ENCODE data around the gene PTPN18. TPM values are rescaled to one million over a fixed set of nuclear protein-coding genes. Genes with fewer than 3 reads are reported as not detected.

Gene PTPN18
- total RNA-seq, 4 donors from 2014 or later = 3.0 to 15.2 (median 7.0) TPM

- TF ChIP-seq CTCF (IDR thresholded peaks at IDR 0.05 in 4 of 5, conservative IDR thresholded peaks at IDR 0.05 in 1 of 5) (no peak), POLR2A (IDR thresholded peaks at IDR 0.05) (no peak)
- H3K4me1 ChIP-seq = peaks cover 5 to 7% of the 10 kb centered on the region in 2 donors
- no peak for ATAC-seq
- no peaks in the 10 kb centered on the region for H3K27me3 ChIP-seq
- H3K36me3 ChIP-seq = peaks cover 0 to 47% of the 10 kb centered on the region in 2 donors
- H3K27ac ChIP-seq = no peak overlapping the region
- no peaks in the 10 kb centered on the region for H3K9me3 ChIP-seq
- DNase-seq = no peak
- intact Hi-C loops (cut with DNase I; ENCODE audit: low total_unique reads) (no loop called here), in situ Hi-C loops (cut with MboI; ENCODE audit: low sequenced_read_pairs in 4 of 4) (loop anchor here in 3 of 4 donors (25.0 kb wide), 2 partner anchors 162 to 412 kb away; partner anchors contain the start of genes MZT2B (in 3 of the 3), SMPD4 (in 3 of the 3) and TUBA3E (in 3 of the 3))
- H3K4me3 ChIP-seq = no peak overlapping the region
These were observed 6.7 kb upstream of the PTPN18 start for GRCh38 chr2:130349174-130349573.

- no peak overlapping the region for H3K4me3 ChIP-seq
- ATAC-seq (no peak), DNase-seq (no peak)
- H3K4me1 ChIP-seq = peaks cover 13 to 18% of the 10 kb centered on the region in 2 donors
- peaks cover 0 to 22% of the 10 kb centered on the region in 2 donors for H3K36me3 ChIP-seq
- H3K27ac ChIP-seq = no peak overlapping the region
- H3K27me3 ChIP-seq = no peaks in the 10 kb centered on the region
- in situ Hi-C loops (cut with MboI; ENCODE audit: low sequenced_read_pairs in 4 of 4) (loop anchor here in 1 of 4 donors (25.0 kb wide), 1 partner anchor 736 kb away; the partner anchor contains the start of gene FAM168B), intact Hi-C loops (cut with DNase I; ENCODE audit: low total_unique reads) (no loop called here)
- H3K9me3 ChIP-seq = no peaks in the 10 kb centered on the region
- TF ChIP-seq POLR2A (IDR thresholded peaks at IDR 0.05) (no peak), CTCF (IDR thresholded peaks at IDR 0.05 in 4 of 5, conservative IDR thresholded peaks at IDR 0.05 in 1 of 5) (no peak)
These were observed 4.1 kb upstream of the PTPN18 start for GRCh38 chr2:130351711-130352110.

- Histone ChIP-seq H3K36me3 (peaks cover 0 to 17% of the 10 kb centered on the region in 2 donors), H3K4me3 (no peak overlapping the region), H3K27me3 (no peaks in the 10 kb centered on the region), H3K9me3 (no peaks in the 10 kb centered on the region), H3K27ac (no peak overlapping the region), H3K4me1 (peaks cover 13 to 21% of the 10 kb centered on the region in 2 donors)
- intact Hi-C loops (cut with DNase I; ENCODE audit: low total_unique reads) = no loop called here
- ATAC-seq (no peak), DNase-seq (no peak)
- in situ Hi-C loops (cut with MboI; ENCODE audit: low sequenced_read_pairs in 4 of 4) = loop anchor here in 1 of 4 donors (25.0 kb wide), 1 partner anchor 735 kb away; the partner anchor contains the start of gene FAM168B
- TF ChIP-seq POLR2A (IDR thresholded peaks at IDR 0.05) = no peak
- no peak for TF ChIP-seq CTCF (IDR thresholded peaks at IDR 0.05 in 4 of 5, conservative IDR thresholded peaks at IDR 0.05 in 1 of 5)
These were observed 3.6 kb upstream of the PTPN18 start for GRCh38 chr2:130352237-130352636.

- Histone ChIP-seq H3K36me3 (peaks cover 0 to 4% of the 10 kb centered on the region in 2 donors), H3K4me1 (peaks cover 13 to 21% of the 10 kb centered on the region in 2 donors), H3K27ac (no peak overlapping the region), H3K27me3 (no peaks in the 10 kb centered on the region), H3K9me3 (no peaks in the 10 kb centered on the region), H3K4me3 (no peak overlapping the region)
- no peak for ATAC-seq
- in situ Hi-C loops (cut with MboI; ENCODE audit: low sequenced_read_pairs in 4 of 4) (loop anchor here in 1 of 4 donors (25.0 kb wide), 1 partner anchor 734 kb away; the partner anchor contains the start of gene FAM168B), intact Hi-C loops (cut with DNase I; ENCODE audit: low total_unique reads) (no loop called here)
- DNase-seq = no peak
- no peak for TF ChIP-seq POLR2A (IDR thresholded peaks at IDR 0.05)
- TF ChIP-seq CTCF (IDR thresholded peaks at IDR 0.05 in 4 of 5, conservative IDR thresholded peaks at IDR 0.05 in 1 of 5) = no peak
These were observed 2.3 kb upstream of the PTPN18 start for GRCh38 chr2:130353291-130354138.

Measured in gastrocnemius medialis (tissue), 4 donors.